BE2C (cell line): ENCODE data around the gene CPE.

Source experiments
- DNase-seq: peaks from one replicate; pipeline ENCODE4 v3.0.0-alpha.2; 2020
- H3K27me3 ChIP-seq: fragments of 250-450 bp; sonication (Bioruptor Pico); 2 replicates; pipeline ENCODE4 v1.5.1; 2020; ENCODE audit warnings: mild to moderate bottlenecking
- H3K36me3 ChIP-seq: fragments of 250-450 bp; sonication (Bioruptor Pico); 2 replicates; pipeline ENCODE4 v1.5.1; 2020; ENCODE audit warnings: mild to moderate bottlenecking
- H3K4me1 ChIP-seq: fragments of 250-450 bp; sonication (Bioruptor Pico); 2 replicates; pipeline ENCODE4 v1.5.1; 2020
- H3K4me3 ChIP-seq: 2 replicates; pipeline ENCODE4 v1.5.1; 2011; ENCODE audit warnings: low read depth, low read length
- H3K9me3 ChIP-seq: fragments of 250-450 bp; sonication (Bioruptor Pico); 2 replicates; pipeline ENCODE4 v1.5.1; 2020
- TF ChIP-seq, protein P1 (sequence below): IDR thresholded peaks from 2 replicates; pipeline ENCODE4 v1.5.1; 2012; ENCODE audit warnings: mild to moderate bottlenecking, low read depth, low read length

Gene CPE

DNA sequence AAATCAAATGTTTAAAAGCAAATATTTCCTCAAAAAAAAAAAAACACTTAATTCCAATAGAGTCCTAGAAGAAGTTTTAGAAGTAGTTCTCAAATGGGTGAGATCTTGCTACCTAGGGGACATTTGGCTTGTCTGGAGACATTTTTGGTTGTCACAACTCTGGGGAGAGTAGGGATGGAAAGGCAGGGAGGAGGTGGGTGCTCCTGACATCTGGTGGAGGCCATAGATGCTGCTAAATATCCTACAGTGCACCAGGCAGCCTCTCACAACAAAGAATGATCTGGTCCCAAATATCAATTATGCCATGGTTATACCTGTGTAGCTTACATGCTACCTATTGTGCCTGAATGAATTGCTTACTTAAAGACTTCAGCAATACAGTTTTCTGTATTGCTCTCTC, 46.8 kb downstream of the CPE start:
- no peak overlapping the region for H3K4me3 ChIP-seq
- no peaks in the 10 kb centered on the region for H3K4me1 ChIP-seq
- DNase-seq: no peak
- no peaks in the 10 kb centered on the region for H3K27me3 ChIP-seq
- H3K36me3 ChIP-seq: no peaks in the 10 kb centered on the region
- H3K9me3 ChIP-seq: no peaks in the 10 kb centered on the region
- TF ChIP-seq, protein P1, sequence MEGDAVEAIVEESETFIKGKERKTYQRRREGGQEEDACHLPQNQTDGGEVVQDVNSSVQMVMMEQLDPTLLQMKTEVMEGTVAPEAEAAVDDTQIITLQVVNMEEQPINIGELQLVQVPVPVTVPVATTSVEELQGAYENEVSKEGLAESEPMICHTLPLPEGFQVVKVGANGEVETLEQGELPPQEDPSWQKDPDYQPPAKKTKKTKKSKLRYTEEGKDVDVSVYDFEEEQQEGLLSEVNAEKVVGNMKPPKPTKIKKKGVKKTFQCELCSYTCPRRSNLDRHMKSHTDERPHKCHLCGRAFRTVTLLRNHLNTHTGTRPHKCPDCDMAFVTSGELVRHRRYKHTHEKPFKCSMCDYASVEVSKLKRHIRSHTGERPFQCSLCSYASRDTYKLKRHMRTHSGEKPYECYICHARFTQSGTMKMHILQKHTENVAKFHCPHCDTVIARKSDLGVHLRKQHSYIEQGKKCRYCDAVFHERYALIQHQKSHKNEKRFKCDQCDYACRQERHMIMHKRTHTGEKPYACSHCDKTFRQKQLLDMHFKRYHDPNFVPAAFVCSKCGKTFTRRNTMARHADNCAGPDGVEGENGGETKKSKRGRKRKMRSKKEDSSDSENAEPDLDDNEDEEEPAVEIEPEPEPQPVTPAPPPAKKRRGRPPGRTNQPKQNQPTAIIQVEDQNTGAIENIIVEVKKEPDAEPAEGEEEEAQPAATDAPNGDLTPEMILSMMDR: no peak

GRCh38 chr4:165426331-165426730, 47.5 kb downstream of the CPE start:
- no peak overlapping the region for H3K4me3 ChIP-seq
- DNase-seq: no peak
- H3K27me3 ChIP-seq: no peaks in the 10 kb centered on the region
- H3K36me3 ChIP-seq: no peaks in the 10 kb centered on the region
- H3K4me1 ChIP-seq: no peaks in the 10 kb centered on the region
- no peaks in the 10 kb centered on the region for H3K9me3 ChIP-seq
- TF ChIP-seq, protein P1: no peak

GRCh38 chr4:165426823-165427222, 48.0 kb downstream of the CPE start:
- H3K4me3 ChIP-seq: no peak overlapping the region
- no peaks in the 10 kb centered on the region for H3K4me1 ChIP-seq
- TF ChIP-seq, protein P1: no peak
- H3K36me3 ChIP-seq: no peaks in the 10 kb centered on the region
- no peak for DNase-seq
- no peaks in the 10 kb centered on the region for H3K9me3 ChIP-seq
- H3K27me3 ChIP-seq: no peaks in the 10 kb centered on the region

DNA sequence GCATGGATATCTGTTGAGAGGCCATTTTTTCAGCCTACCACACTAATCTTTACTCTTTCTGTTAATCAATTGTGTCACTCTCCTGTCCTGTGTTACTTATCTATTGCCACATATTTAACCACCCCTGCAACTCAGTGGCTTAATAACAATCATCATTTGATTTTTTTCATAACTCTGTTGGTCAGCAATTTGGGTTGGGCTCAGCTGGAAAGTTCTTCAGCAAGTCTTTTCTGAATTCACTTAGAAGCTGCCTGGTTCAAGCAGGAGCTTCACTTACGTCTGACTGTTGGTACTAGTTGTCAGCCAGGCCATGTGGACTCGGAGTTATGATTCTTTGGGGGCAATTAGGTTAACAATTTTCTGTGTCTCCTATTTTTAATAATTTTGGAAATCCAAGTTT, 50.1 kb downstream of the CPE start:
- no peak overlapping the region for H3K4me3 ChIP-seq
- no peaks in the 10 kb centered on the region for H3K4me1 ChIP-seq
- no peaks in the 10 kb centered on the region for H3K9me3 ChIP-seq
- DNase-seq: no peak
- no peaks in the 10 kb centered on the region for H3K36me3 ChIP-seq
- H3K27me3 ChIP-seq: no peaks in the 10 kb centered on the region
- TF ChIP-seq, protein P1: no peak

DNA sequence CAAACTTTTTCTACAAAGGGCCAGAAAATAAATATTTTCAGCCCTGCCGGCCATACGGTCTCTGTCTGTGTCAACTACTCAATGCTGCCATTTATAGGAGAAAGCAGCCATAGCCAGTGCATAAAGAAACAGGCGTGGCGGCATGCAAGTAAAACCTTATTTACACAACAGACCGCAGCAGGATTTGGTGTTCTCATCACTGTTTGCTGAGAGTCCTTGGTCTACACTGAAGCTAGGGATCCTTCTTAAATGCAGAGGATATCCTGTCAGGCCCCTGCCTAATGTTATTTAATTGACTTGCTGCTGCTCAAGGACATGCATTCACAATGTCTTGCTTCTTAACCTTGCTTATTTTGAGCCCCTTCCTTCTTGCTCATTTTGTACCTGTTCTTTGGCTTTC, 54.7 kb downstream of the CPE start:
- no peaks in the 10 kb centered on the region for H3K9me3 ChIP-seq
- no peaks in the 10 kb centered on the region for H3K36me3 ChIP-seq
- DNase-seq: no peak
- TF ChIP-seq, protein P1: no peak
- H3K4me1 ChIP-seq: no peaks in the 10 kb centered on the region
- H3K27me3 ChIP-seq: no peaks in the 10 kb centered on the region
- no peak overlapping the region for H3K4me3 ChIP-seq

- H3K4me1 ChIP-seq: no peaks in the 10 kb centered on the region
- no peaks in the 10 kb centered on the region for H3K9me3 ChIP-seq
- no peak for DNase-seq
- no peaks in the 10 kb centered on the region for H3K36me3 ChIP-seq
- H3K4me3 ChIP-seq: no peak overlapping the region
- TF ChIP-seq, protein P1: no peak
- H3K27me3 ChIP-seq: no peaks in the 10 kb centered on the region
Observed at GRCh38 chr4:165437691-165438090, 58.9 kb downstream of the CPE start.
